IPS-NIHi11 (cell line): ENCODE results near the gene ATRNL1.

Experiments used
- DNase-seq: peaks from one replicate; pipeline ENCODE4 v3.0.0; 2012; ENCODE audit warnings: mixed read lengths, low spot score

Gene ATRNL1

GRCh38 chr10:115846528-115846927, 753.4 kb downstream of the ATRNL1 start:
- no peak for DNase-seq

- DNase-seq: no peak
Observed at GRCh38 chr10:115849197-115849596, 756.0 kb downstream of the ATRNL1 start.

- DNase-seq: no peak
Observed at GRCh38 chr10:115850666-115851065, 757.5 kb downstream of the ATRNL1 start.

GRCh38 chr10:115851695-115852094, 758.5 kb downstream of the ATRNL1 start:
- DNase-seq: no peak

DNA sequence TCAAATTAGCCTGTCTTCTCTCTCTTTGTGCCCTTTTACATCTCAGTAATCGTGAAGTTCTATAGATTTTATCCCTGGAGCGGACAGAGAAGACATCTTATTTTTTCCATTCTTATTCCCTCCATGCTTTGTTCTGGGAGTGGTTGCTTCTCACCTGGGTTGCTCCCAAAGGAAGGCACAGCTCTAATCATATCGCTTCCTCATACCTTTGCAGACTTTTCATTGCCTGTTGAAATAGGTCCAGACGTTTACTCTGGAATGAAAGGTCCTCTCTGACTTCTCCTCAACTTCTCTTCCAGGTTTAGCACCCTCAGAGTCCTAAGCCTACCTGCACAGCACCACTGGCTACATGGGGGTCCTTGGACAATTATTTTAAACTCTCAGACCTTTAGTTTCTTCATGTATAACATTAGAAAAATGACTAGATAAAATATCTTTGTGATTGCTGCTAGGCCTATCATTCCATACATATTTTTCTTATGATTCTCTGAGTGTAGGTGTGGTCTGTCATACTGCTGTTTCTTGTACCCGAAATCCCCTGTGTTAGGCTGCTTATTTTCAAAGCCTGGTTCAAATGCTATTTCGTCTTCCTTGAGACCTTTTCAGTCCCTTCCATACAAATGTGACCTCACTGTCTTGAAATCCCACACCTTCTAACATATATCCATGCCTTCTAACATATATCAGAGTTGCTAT, 761.7 kb downstream of the ATRNL1 start:
- DNase-seq: no peak

GRCh38 chr10:115856580-115856979, 763.4 kb downstream of the ATRNL1 start:
- peak; percentile 31 for DNase-seq

GRCh38 chr10:115857856-115858255, 764.7 kb downstream of the ATRNL1 start:
- DNase-seq: no peak

GRCh38 chr10:115860182-115861107, 767.3 kb downstream of the ATRNL1 start:
- no peak for DNase-seq

- no peak for DNase-seq
Observed at GRCh38 chr10:115861455-115861854, 768.3 kb downstream of the ATRNL1 start.

DNA sequence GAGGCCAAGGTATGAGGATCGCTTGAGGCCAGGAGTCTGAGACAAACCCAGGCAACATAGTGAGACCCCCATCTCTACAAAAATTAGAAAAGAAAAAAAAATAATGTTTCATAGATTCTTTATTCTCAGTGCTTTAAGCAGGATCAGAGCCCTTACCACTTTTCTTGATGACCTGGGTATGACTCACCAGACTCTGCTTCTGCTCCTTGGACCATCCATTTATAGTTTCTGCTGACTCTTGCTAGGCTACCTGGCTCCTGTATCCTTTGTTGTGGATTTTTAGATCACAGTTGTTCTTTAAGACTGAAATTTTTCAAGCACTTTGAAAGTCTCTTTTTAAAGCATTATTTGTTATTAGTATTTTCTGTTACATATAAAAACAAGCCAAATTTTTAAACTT, 768.7 kb downstream of the ATRNL1 start:
- DNase-seq: no peak

DNA sequence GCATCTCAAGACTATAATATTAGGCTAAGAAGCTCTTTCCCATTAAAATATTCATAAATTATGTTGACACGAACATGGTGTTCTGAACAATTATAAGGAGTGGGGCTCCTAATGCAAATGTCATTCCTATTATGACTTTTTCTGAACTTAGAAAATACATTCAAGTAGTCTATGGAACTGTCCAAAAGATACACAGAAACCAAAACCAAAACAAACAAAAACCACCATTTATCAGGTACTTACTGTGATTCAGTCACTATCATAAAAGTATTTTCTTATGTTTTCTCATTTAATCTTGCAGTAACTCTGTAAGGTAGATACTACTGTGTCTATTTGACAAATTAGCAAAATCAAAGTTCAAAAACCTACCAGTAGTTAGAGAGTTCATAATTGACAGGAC, 773.0 kb downstream of the ATRNL1 start:
- no peak for DNase-seq

DNA sequence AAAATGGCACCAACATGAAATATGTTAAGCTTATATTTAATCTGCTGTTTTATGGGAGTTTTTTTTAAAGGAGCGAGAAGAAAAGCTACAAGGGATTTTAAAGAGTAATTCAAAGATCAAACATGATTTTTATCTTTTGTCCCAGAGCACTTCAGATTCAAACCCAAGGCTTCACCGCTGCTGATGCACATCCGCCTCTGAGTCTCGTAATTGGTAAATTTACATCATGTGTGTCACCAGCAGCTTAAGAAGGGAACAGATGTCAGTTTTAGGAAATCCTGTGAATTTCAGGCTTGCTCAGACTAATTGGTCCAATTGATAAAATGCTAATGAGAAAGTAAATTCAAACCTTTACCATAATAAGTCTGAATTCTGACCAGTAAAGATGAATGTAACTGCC, 773.5 kb downstream of the ATRNL1 start:
- no peak for DNase-seq

- no peak for DNase-seq
Observed at GRCh38 chr10:115867305-115867704, 774.1 kb downstream of the ATRNL1 start.

DNA sequence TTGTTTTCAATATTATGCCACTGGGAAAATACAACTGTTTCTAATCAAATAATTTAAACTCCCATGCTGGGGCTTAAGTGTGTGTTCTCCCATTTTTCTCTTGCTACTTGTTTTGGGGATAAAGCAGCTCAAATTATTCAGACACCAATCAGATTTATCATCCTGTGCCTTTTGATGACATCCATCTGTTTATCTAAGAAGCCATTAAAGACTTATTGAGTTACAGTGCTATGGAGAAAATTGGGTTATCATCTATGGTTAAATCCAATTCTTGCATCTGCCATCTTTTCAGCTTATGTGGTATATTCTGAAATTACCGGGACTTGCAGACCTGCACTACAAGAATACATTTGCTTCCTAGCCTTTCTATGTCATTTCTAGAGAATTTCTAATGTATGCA, 778.7 kb downstream of the ATRNL1 start:
- no peak for DNase-seq

DNA sequence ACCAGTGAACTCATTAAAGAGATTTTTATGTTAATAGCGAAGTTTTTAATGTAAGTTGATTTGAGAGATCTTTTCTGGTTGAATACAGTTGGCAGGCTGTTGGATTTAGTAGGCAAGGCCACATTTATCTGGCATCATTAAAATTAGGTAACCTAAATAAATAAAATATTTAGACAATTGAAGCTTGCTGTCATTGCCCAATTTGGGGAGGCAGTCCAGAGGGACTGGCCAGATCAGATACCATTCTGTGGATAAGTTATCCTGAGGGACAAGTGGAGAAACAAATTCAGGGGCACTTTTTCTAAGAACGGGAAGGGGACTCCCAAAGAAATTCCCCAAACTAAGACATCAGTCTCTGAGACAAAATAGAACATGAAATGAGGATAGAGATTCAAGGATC, 782.0 kb downstream of the ATRNL1 start:
- no peak for DNase-seq

DNA sequence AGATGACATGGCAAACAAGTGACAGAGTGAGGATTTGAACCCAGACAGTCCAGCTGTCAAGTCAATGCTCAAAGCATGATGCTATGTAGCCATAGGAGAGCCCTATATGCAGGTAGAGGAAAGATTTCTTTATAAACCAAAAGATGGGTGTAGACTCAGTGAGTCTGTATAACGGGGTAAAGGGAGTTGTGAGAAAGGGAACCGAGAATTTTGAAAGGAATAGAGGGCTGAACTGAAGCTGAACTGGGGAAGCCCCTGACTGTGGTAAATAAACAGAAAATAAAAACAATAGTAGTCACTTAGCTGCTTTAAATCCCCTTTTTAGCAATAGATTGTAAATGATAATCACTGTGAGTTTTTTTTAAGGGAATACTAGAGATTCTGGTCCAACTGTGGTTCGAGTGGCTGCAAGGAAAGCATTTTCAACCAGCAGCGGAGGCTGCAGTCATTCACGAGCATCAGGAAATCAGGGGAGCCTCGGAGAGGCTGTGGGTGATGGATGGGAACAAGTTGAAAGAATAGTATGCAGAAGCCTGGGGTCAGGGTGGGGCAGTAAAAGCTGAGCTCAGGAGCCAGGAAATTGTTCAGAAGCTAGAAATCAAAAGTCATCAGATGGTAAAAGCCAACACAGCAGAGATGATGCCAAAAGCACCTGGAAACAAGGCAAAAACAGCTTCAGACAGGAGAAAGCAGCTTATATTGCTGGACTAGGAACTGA, 786.4 kb downstream of the ATRNL1 start:
- no peak for DNase-seq

DNA sequence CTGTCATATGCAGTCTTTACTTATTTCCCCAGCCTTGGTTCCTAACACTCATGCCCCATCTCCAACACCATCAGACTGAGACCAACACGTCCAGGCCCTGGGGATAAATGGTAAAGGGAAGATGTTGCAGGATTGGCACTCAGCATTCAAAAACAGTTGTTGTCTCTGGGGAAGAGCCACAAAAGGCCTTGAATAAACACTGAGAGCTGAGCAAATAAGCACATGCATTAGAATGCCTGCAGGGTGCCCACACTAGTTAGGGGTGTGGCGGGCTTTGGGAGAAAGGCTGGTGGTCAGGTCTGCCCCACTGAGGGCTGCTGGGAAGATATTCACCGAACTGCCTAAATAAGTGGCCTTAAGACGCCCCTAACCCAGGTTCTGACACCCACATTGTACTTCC, 788.9 kb downstream of the ATRNL1 start:
- DNase-seq: peak; percentile 8

GRCh38 chr10:115883372-115883771, 790.2 kb downstream of the ATRNL1 start:
- DNase-seq: no peak

- DNase-seq: no peak
Observed at GRCh38 chr10:115884331-115884730, 791.2 kb downstream of the ATRNL1 start.

GRCh38 chr10:115895166-115895565, 802.0 kb downstream of the ATRNL1 start:
- no peak for DNase-seq

- DNase-seq: no peak
Observed at GRCh38 chr10:115898242-115898641, 805.1 kb downstream of the ATRNL1 start.

GRCh38 chr10:115902596-115902995, 809.4 kb downstream of the ATRNL1 start:
- no peak for DNase-seq

GRCh38 chr10:115903207-115903606, 810.0 kb downstream of the ATRNL1 start:
- DNase-seq: no peak
